DND-41 (cell line): ENCODE results near the gene CCDC6.

Experiments used
- ATAC-seq: fragments of 200-7000 bp; cut with Tn5 transposase; 3 replicates; pipeline ENCODE4 v1.9.1; 2021; ENCODE audit warnings: low read depth; ENCODE audit not compliant: insufficient read depth
- DNase-seq: peaks from one replicate; pipeline ENCODE4 v3.0.0-alpha.2; 2020
- H2AFZ ChIP-seq: 2 replicates; pipeline ENCODE4 v1.6.0; 2012; ENCODE audit warnings: low read depth, low read length
- H3K27ac ChIP-seq: 2 replicates; pipeline ENCODE4 v1.5.1; 2012; ENCODE audit warnings: low read length, inconsistent platforms
- H3K27me3 ChIP-seq: fragments of 200-600 bp; sonication (generic); 2 replicates; pipeline ENCODE4 v1.6.0; 2012; ENCODE audit warnings: low read length, mild to moderate bottlenecking, inconsistent platforms; ENCODE audit not compliant: insufficient read depth, poor library complexity
- H3K36me3 ChIP-seq: 2 replicates; pipeline ENCODE4 v1.5.1; 2012; ENCODE audit warnings: low read length, inconsistent platforms; ENCODE audit not compliant: insufficient read depth
- H3K4me1 ChIP-seq: 2 replicates; pipeline ENCODE4 v1.5.1; 2012; ENCODE audit warnings: mild to moderate bottlenecking, low read length; ENCODE audit not compliant: insufficient read depth
- H3K4me2 ChIP-seq: 2 replicates; pipeline ENCODE4 v1.6.0; 2012; ENCODE audit warnings: mild to moderate bottlenecking, moderate library complexity, low read length, inconsistent platforms; ENCODE audit not compliant: insufficient read depth
- H3K4me3 ChIP-seq, 2 experiments: fragments of 200-600 bp in 1 of 2; shearing (Covaris generic) in 1 of 2; 2 replicates each; pipeline ENCODE4 v1.5.1; 2012 to 2016; ENCODE audit warnings: inconsistent platforms in 2 of 2, low read length in 2 of 2, mild to moderate bottlenecking in 2 of 2, low read depth in 1 of 2, moderate library complexity in 1 of 2
- H3K79me2 ChIP-seq: 2 replicates; pipeline ENCODE4 v1.6.0; 2012; ENCODE audit warnings: low read length, inconsistent platforms; ENCODE audit not compliant: insufficient read depth
- H3K9ac ChIP-seq: 2 replicates; pipeline ENCODE4 v1.6.0; 2012; ENCODE audit warnings: low read depth, mild to moderate bottlenecking, inconsistent platforms, low read length, moderate library complexity
- H3K9me3 ChIP-seq: 2 replicates; pipeline ENCODE4 v1.5.1; 2012; ENCODE audit warnings: low read length, moderate library complexity, mild to moderate bottlenecking, inconsistent platforms; ENCODE audit not compliant: insufficient read depth, severe bottlenecking
- H4K20me1 ChIP-seq: 2 replicates; pipeline ENCODE4 v1.6.0; 2012; ENCODE audit warnings: low read length; ENCODE audit not compliant: insufficient read depth
- EZH2 ChIP-seq: IDR thresholded peaks from 3 replicates; pipeline ENCODE4 v1.6.1; 2012; ENCODE audit warnings: borderline replicate concordance, low read depth, mild to moderate bottlenecking, moderate library complexity, low read length, inconsistent platforms; ENCODE audit not compliant: severe bottlenecking
- TF ChIP-seq, protein P1 (sequence below): IDR thresholded peaks from 2 replicates; pipeline ENCODE4 v1.5.1; 2012; ENCODE audit warnings: borderline replicate concordance, low read length, moderate library complexity, mild to moderate bottlenecking; ENCODE audit not compliant: poor library complexity, severe bottlenecking; ENCODE audit errors: extremely low read depth

Gene CCDC6

DNA sequence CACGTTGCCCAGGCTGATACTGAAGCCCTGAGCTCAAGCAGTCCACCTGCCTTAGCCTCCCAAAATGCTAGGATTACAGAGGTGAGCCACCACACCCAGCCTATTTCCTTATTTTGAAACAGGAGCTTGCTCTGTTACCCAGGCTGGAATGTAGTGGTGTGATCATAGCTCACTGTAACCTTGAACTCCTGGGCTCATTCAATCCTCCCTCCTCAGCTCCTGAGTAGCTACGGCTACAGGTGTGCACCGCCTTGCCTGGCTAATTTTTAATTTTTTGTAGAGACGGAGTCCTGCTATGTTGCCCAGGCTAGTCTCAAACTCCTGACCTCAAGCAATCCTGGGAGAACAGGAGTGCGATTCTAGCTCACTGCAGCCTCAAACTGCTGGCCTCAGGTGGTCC, 164.8 kb downstream of the CCDC6 start:
- Histone ChIP-seq H3K79me2 (no peaks in the 10 kb centered on the region), H3K27me3 (no peaks in the 10 kb centered on the region), H3K27ac (no peak overlapping the region), H2AFZ (no peak overlapping the region), H3K9me3 (no peaks in the 10 kb centered on the region), H3K4me2 (no peak overlapping the region), H3K4me3 (no peak overlapping the region), H3K9ac (no peak overlapping the region), H3K36me3 (no peaks in the 10 kb centered on the region), H3K4me1 (no peaks in the 10 kb centered on the region), H4K20me1 (no peaks in the 10 kb centered on the region)
- TF ChIP-seq EZH2 = no peak
- TF ChIP-seq, protein P1, sequence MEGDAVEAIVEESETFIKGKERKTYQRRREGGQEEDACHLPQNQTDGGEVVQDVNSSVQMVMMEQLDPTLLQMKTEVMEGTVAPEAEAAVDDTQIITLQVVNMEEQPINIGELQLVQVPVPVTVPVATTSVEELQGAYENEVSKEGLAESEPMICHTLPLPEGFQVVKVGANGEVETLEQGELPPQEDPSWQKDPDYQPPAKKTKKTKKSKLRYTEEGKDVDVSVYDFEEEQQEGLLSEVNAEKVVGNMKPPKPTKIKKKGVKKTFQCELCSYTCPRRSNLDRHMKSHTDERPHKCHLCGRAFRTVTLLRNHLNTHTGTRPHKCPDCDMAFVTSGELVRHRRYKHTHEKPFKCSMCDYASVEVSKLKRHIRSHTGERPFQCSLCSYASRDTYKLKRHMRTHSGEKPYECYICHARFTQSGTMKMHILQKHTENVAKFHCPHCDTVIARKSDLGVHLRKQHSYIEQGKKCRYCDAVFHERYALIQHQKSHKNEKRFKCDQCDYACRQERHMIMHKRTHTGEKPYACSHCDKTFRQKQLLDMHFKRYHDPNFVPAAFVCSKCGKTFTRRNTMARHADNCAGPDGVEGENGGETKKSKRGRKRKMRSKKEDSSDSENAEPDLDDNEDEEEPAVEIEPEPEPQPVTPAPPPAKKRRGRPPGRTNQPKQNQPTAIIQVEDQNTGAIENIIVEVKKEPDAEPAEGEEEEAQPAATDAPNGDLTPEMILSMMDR = no peak
- ATAC-seq = no peak
- no peak for DNase-seq

DNA sequence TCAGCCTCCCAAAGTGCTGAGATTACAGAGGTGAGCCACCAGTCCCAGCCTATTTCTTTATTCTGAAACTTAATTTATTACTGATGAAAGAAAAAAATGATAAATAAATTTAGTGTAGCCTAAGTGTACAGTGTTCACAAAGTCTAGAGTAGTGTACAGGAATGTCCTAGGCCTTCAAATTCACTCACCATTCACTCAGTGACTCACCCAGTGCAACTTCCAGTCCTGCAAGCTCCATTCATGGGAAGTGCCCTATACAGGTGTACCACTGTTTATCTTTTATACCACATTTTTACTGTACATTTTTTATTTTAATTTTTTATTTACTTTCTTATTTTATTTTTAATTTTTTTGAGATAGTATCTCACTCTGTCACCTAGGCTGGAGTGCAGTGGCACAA, 165.3 kb downstream of the CCDC6 start:
- no peaks in the 10 kb centered on the region for H3K79me2 ChIP-seq
- no peak overlapping the region for H3K9ac ChIP-seq
- no peak for ATAC-seq
- no peaks in the 10 kb centered on the region for H3K27me3 ChIP-seq
- H3K4me2 ChIP-seq = no peak overlapping the region
- TF ChIP-seq, protein P1 = no peak
- no peak for TF ChIP-seq EZH2
- no peak overlapping the region for H3K27ac ChIP-seq
- no peaks in the 10 kb centered on the region for H3K9me3 ChIP-seq
- no peaks in the 10 kb centered on the region for H3K36me3 ChIP-seq
- DNase-seq = no peak
- no peaks in the 10 kb centered on the region for H3K4me1 ChIP-seq
- H2AFZ ChIP-seq = no peak overlapping the region
- no peak overlapping the region for H3K4me3 ChIP-seq
- H4K20me1 ChIP-seq = no peaks in the 10 kb centered on the region
